ENCODE data around the gene DDX24.

The DDX24 gene

DNA sequence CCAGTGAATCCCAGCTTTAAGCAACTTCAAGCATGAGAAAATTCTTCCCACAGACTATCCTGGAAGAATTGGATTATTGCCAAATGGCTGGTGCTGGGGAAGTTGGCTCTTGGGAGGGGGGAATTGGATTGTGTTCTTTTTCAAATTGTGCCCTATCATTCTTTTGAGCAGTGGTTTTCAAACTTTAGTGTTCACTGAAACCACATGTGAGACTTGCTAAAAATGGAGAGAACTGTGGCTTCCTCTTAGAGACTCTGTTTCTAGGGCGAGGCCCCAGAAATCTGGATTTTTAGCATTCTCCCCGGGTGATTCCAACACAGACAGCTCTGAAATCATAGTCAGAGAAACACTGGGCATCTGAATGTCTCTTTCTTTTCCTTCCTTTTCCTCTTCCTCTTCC is 69.2 kb downstream of the DDX24 start:
- FAIRE-seq (no peak), DNase-seq (ENCODE audit: low spot score) (no peak)

DNA sequence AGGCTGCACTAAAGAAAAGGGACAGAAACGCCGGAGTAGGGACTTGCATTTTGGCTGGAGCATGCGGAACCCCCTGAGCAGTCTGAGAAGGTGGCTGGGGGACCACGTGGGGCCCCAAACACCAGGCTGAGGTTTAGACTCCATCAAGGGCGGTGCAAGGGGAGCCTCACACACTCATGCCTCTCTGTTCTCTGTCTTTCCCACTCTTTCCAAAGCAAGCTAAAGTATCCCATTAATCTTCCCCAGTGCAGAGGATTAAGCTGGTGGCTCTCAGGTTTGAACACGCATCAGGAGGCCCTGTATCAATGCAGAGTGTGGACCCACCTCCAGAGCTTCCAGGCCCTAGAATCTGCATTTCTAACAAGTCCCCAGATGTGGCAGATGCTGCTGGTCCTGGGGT is 70.4 kb downstream of the DDX24 start:
- FAIRE-seq (no peak), DNase-seq (ENCODE audit: low spot score) (no peak)

DNA sequence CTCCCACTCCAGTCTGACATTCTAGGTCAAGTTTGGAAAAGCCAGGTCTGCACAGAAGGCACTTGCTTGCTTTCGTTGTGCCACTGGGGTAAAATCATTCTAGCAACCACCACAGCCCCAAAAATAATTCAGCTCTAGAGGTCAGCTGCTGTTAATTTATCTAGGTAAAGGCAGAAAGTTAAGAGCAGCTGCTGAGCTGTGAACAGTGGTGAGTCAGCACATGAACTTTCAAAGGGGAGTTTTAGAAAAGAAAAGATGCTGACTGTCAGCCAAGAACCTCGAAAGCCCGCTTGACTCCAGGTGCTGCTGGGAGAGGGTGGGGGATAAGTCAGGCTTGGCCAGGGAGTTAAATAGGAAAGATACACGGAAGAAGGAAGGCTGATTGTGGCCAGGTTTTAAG is 71.2 kb downstream of the DDX24 start:
- DNase-seq (ENCODE audit: low spot score), result peak; percentile 25
- FAIRE-seq, result peak; percentile 23

DNA sequence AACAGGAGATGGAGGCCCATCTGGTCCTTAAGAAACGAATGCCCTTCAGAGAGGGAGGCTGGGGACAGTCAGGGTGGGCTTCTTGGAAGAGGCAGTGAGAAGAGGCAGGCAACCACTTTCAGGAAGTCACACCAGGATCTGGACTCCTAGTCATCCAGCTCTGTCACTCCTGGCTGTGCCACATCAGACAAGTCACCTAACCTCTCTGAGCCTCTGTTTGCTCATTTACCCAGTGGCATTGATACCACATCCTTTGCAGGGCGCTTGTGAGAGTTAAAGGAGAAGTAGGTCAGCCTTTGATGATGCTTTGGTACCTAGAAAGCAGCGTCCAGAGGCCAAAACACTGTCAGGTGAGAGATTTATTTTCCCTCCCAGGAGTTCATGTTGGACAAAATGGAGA is 72.8 kb downstream of the DDX24 start:
- DNase-seq (ENCODE audit: low spot score) (no peak), FAIRE-seq (no peak)

DNA sequence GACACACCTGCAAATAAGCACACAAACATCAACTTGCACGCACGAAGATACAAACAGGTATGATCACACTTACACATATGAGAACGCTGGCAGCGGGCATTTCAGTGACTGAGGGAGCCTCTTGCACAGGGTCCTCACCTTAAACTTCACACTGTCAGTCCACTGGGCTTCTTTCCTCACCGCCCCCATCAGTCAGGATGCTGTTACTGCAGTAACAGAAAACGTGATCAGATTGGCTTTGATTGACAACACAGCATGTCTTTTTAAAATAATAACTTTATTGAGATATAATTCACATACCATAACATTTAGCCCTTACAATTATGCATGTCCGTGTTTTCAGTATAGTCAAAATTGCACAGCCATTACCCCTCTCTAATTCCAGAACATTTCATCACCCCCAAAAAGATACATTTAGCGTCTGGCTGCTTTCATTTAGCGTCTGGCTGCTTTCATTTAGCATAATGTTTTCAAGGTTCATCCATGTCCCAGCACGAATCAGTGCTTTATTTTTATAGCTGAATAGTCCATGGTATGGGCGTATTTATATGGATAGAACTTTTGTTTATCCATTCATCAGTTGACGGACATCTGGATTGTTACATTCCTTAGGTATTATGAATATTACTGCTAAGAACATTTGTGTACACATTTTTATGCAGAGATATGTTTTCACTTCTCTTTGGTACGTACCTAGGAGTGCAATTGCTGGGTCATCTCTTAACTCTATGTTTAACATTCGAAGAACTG is 75.5 kb downstream of the DDX24 start:
- FAIRE-seq (no peak), DNase-seq (ENCODE audit: low spot score) (no peak)

DNA sequence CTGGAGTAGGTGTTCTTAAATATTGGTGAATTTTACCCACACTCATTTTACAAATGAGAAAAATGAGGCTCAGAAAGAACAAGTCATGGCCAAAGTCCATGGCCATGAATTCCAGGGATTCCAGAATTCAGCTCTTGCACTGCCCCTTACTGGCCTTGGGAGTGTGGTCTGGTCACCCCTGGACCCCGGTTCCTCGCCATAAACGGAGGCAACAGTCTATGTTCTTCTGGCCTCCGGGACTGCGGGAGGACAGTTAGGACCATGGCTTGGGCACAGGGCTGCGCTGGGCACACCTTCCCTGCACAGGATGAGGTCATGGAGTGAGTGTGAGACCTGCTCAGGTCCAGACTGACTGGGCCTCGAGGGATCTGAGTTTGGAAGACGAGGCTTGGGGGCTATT is 77.0 kb downstream of the DDX24 start:
- DNase-seq (ENCODE audit: low spot score) (no peak), FAIRE-seq (no peak)

DNA sequence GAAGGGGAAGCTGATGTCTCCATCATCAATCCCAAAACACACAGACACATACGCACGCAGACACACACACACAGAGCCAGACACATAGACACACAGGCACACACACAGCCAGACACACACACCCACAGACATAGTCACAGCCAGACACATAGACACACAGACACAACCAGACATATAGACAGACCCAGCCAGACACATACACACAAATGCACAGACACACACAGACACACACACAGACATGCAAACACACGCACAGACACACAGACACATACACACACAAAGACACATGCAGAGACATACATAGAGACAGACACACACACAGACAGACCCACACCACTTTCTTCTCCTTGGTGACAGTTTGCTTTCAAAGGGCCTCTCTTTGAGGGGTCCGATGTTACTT is 77.6 kb downstream of the DDX24 start:
- no peak for FAIRE-seq

DNA sequence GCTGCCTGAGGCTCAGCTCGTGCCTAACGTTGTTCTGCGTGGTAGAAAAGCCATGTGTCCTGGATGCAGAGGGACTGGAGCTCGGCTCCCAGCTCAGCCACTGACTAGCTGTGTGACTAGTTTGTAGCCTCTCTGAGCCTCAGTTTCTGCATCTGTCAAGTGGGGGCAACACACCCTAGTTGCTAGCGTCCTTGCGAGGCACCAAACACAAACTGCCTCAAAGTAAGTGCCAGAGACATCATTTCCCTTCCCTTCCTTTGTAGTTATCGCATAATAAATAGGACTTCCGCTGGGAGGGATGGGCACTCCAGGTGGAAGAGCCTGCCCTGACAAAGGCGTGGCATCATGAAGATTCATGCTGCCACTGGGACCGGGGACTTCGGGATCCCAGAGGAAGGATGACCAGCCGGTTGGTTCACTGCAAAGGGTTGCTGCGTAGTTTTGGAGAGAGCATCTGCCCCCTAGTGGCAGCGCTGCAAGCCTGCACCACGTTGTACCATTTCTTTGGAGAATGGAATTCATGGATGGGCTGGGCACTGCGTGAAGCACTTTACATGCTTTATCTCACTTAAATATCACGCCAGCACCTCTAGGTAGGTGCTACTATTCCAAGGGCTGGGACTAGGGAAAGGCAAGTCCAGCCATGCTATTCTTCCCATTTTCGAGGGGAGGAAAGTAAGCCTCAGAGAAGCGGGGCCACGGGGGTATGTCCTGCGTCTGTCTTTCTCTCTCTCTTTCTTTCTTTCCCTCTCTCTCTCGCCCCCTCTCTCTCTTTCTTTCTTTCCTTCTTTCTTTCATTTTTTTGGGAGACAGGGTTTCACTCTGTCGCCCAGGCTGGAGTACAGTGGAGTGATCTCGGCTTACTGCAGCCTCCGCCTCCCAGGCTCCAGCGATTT is 79.3 kb downstream of the DDX24 start:
- DNase-seq (ENCODE audit: low spot score) (peak; percentile 50), FAIRE-seq (no peak)

More for the DNA sequence above, 77.6 kb downstream of the DDX24 start:
- no peak for DNase-seq (ENCODE audit: low spot score)

DNA sequence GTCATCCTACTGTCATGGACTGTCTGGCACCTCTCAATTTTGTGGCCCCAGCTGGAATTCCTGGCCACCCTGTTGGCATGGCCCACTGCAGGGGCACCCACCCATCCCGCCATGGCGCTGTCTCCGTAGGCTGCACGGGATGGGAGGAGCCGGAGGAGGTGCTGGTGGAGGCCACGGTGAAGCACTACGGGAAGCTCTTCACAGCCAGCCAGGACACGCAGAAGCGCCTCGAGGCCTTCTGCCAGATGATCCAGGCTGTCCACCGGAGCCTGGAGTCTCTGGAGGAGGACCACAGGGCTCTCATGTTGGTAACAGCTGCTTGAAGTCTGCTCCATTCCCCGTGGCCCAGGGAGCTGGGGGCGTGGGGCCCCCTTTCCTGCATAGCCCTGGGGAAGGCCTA is 80.0 kb downstream of the DDX24 start:
- DNase-seq (ENCODE audit: low spot score) (no peak), FAIRE-seq (no peak)

DNA sequence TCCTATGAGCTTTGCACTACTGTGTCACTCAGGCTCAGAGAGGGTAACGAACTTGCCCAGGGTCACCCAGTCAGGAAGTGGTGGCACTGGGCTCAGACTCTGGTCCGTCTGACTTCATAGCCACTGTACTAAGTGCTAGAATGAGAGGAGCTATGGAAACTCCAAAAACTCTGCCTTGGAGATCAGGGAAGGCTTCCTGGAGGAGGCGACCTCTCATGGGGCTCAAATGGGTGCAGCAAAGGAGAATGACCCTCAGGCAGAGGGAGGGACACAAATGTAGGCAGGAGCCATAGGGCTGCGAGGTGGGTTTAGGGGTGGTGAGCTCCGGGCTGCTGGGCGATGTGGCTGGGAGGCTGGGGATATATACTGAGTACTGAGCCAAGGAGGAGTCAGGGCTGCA is 80.7 kb downstream of the DDX24 start:
- DNase-seq (ENCODE audit: low spot score) (no peak), FAIRE-seq (no peak)

DNA sequence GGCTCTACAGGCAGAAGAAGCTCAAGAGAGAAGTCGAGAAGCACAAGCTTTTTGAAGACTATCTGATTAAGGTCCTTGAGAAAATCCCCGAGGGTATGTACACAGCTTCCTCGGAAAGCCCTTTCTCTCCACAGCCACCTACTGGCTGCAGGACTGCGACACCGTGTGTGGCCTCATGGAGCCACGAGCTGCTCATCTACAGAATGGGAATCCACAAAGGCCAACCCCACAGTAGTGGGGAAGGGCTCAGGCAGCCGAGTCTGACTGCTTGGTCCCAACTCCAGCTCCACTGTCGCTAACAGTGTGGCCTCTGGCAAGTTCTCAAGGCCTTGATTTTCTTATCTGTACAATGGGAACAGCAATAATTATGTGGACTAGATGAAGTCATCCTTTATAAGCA is 81.4 kb downstream of the DDX24 start:
- no peak for FAIRE-seq
- DNase-seq (ENCODE audit: low spot score), result no peak

DNA sequence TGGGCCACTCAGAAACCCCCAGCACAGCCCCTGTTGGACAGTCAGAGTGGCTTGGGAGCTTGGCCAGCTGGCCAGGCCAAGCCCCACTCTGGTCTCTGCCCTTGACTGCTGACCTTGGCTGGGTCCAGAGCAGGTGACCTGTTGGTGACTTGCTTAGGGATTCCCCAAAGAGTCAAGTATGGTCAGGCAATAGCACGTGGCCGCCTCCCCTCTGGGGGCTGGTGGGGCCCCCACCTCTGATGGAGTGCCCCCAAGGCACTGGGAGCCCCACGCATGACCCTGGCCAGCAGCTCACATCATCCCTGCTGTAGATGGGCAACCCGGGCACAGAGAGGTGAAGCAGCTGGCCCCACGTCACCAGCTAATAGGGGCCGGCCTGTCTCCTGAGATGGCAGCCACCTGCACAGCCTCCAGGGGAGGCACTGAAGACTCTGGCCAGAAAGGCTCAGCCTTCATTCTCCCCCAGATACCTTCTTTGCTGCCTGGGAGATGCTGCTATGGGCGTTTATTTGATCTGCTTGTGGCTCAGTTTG is 82.1 kb downstream of the DDX24 start:
- DNase-seq (ENCODE audit: low spot score) (no peak), FAIRE-seq (no peak)
